Mesenchymal stem cell (in vitro differentiated cells and primary cell): ENCODE results near the gene AGR3.

Source experiments
- DNase-seq: peaks from one replicate; pipeline ENCODE4 v3.0.0-alpha.2; 2013
- H2AFZ ChIP-seq: one replicate; pipeline ENCODE4 v1.6.1; 2013; ENCODE audit warnings: low read depth, mild to moderate bottlenecking, control low read depth, inconsistent platforms, low read length, moderate library complexity
- H2AK5ac ChIP-seq: 2 replicates; pipeline ENCODE4 v1.6.1; 2013; ENCODE audit warnings: low read length, moderate library complexity, mild to moderate bottlenecking, inconsistent platforms; ENCODE audit not compliant: severe bottlenecking
- H2BK120ac ChIP-seq: one replicate; pipeline ENCODE4 v1.6.1; 2013; ENCODE audit warnings: low read depth, mild to moderate bottlenecking, inconsistent platforms, low read length, moderate library complexity
- H2BK12ac ChIP-seq, 2 experiments: one replicate each; pipeline ENCODE4 v1.6.1; 2013; ENCODE audit warnings: inconsistent platforms in 2 of 2, low read length in 2 of 2, mild to moderate bottlenecking in 2 of 2, moderate library complexity in 2 of 2, control low read depth in 1 of 2
- H2BK15ac ChIP-seq: one replicate; pipeline ENCODE4 v1.6.1; 2013; ENCODE audit warnings: mild to moderate bottlenecking, low read depth, inconsistent platforms; ENCODE audit not compliant: poor library complexity, severe bottlenecking
- H2BK5ac ChIP-seq: 2 replicates; pipeline ENCODE4 v1.6.1; 2013; ENCODE audit warnings: low read depth, mild to moderate bottlenecking, low read length, control low read depth, inconsistent platforms; ENCODE audit not compliant: poor library complexity, severe bottlenecking
- H3K14ac ChIP-seq, 2 experiments: one replicate each; pipeline ENCODE4 v1.6.1; 2013; ENCODE audit warnings: inconsistent platforms in 2 of 2, low read length in 2 of 2, control low read depth in 1 of 2, mild to moderate bottlenecking in 1 of 2, moderate library complexity in 1 of 2
- H3K18ac ChIP-seq, 2 experiments: one replicate each; pipeline ENCODE4 v1.6.1; 2013; ENCODE audit warnings: inconsistent platforms in 2 of 2, low read length in 2 of 2, control low read depth in 1 of 2, low read depth in 1 of 2, mild to moderate bottlenecking in 1 of 2
- H3K23ac ChIP-seq, 2 experiments: one replicate each; pipeline ENCODE4 v1.6.1; 2013; ENCODE audit warnings: inconsistent platforms in 2 of 2, low read length in 2 of 2, mild to moderate bottlenecking in 2 of 2, moderate library complexity in 2 of 2, control low read depth in 1 of 2
- H3K27ac ChIP-seq: 2 replicates; pipeline ENCODE4 v1.5.1; 2013; ENCODE audit warnings: mild to moderate bottlenecking, moderate library complexity, low read length, control low read depth, inconsistent platforms; ENCODE audit not compliant: poor library complexity, severe bottlenecking
- H3K27me3 ChIP-seq, 2 experiments: 2 replicates each; pipeline versions ENCODE4 v1.6.1 to v1.7.0; 2013; ENCODE audit warnings: low read length in 2 of 2, mild to moderate bottlenecking in 2 of 2, moderate library complexity in 2 of 2, control low read depth in 1 of 2, inconsistent platforms in 1 of 2; ENCODE audit not compliant: control insufficient read depth in 1 of 2, insufficient read depth in 1 of 2
- H3K36me3 ChIP-seq, 2 experiments: 2 replicates each; pipeline versions ENCODE4 v1.6.1 to v1.7.0; 2013; ENCODE audit warnings: low read length in 2 of 2, control low read depth in 1 of 2, inconsistent platforms in 1 of 2, low read depth in 1 of 2, mild to moderate bottlenecking in 1 of 2; ENCODE audit not compliant: insufficient read depth in 2 of 2, control insufficient read depth in 1 of 2
- H3K4ac ChIP-seq, 2 experiments: one replicate each; pipeline ENCODE4 v1.6.1; 2013; ENCODE audit warnings: inconsistent platforms in 2 of 2, low read length in 2 of 2, mild to moderate bottlenecking in 2 of 2, moderate library complexity in 2 of 2, control low read depth in 1 of 2, low read depth in 1 of 2
- H3K4me1 ChIP-seq: 2 replicates; pipeline ENCODE4 v1.6.1; 2013; ENCODE audit warnings: low read depth, low read length, control low read depth; ENCODE audit not compliant: control insufficient read depth, insufficient read depth
- H3K4me2 ChIP-seq: 2 replicates; pipeline ENCODE4 v1.6.1; 2013; ENCODE audit warnings: low read length, mild to moderate bottlenecking, inconsistent platforms; ENCODE audit not compliant: poor library complexity, severe bottlenecking
- H3K4me3 ChIP-seq, 2 experiments: 2 replicates each; pipeline versions ENCODE4 v1.5.1 to v1.7.0; 2013; ENCODE audit warnings: low read length in 2 of 2, mild to moderate bottlenecking in 2 of 2, control low read depth in 1 of 2, low read depth in 1 of 2; ENCODE audit not compliant: insufficient read depth in 1 of 2
- H3K79me1 ChIP-seq: replicated peaks from 2 replicates; pipeline ENCODE4 v1.6.1; 2013; ENCODE audit warnings: mild to moderate bottlenecking, control low read depth, low read length, inconsistent platforms; ENCODE audit not compliant: poor library complexity, severe bottlenecking
- H3K9ac ChIP-seq: 2 replicates; pipeline ENCODE4 v1.7.0; 2013; ENCODE audit warnings: mild to moderate bottlenecking, low read length, moderate library complexity
- H3K9me3 ChIP-seq: 2 replicates; pipeline ENCODE4 v1.7.0; 2013; ENCODE audit warnings: mild to moderate bottlenecking, low read length; ENCODE audit not compliant: control insufficient read depth
- H4K8ac ChIP-seq: one replicate; pipeline ENCODE4 v1.6.1; 2013; ENCODE audit warnings: inconsistent platforms, mild to moderate bottlenecking, low read length, moderate library complexity
- H4K91ac ChIP-seq: one replicate; pipeline ENCODE4 v1.6.1; 2013; ENCODE audit warnings: mild to moderate bottlenecking, low read length, inconsistent platforms
- WGBS: methylation state at CpG from one replicate; pipeline ENCODE4 v1.1.7; 2013; ENCODE audit warnings: mixed read lengths; 5-methylcytosine and 5-hydroxymethylcytosine counted together

The AGR3 gene

GRCh38 chr7:16817536-16817935 is 64.2 kb downstream of the AGR3 start:
- Histone ChIP-seq H3K18ac (no peak overlapping the region), H3K27me3 (no peaks in the 10 kb centered on the region), H3K23ac (no peak overlapping the region), H3K79me1 (no peaks in the 10 kb centered on the region), H2BK15ac (no peak overlapping the region), H3K9me3 (no peaks in the 10 kb centered on the region), H2BK120ac (no peak overlapping the region), H3K4me2 (no peak overlapping the region), H4K8ac (no peak overlapping the region), H2AFZ (no peak overlapping the region), H4K91ac (no peak overlapping the region), H3K4ac (no peak overlapping the region), H2BK12ac (no peak overlapping the region), H3K27ac (no peak overlapping the region), H3K4me1 (peaks cover 2% of the 10 kb centered on the region), H2BK5ac (no peak overlapping the region), H2AK5ac (no peak overlapping the region), H3K14ac (no peak overlapping the region), H3K4me3 (no peak overlapping the region), H3K9ac (no peak overlapping the region), H3K36me3 (no peaks in the 10 kb centered on the region)
- DNase-seq: peak; percentile 23
- WGBS: no CpG with 5 or more reads among the region's 1 CpG

GRCh38 chr7:16816824-16817223 is 65.0 kb downstream of the AGR3 start:
- H3K27ac ChIP-seq: no peak overlapping the region
- no peak overlapping the region for H2BK5ac ChIP-seq
- no peak overlapping the region for H4K8ac ChIP-seq
- no peaks in the 10 kb centered on the region for H3K27me3 ChIP-seq
- H2BK120ac ChIP-seq: no peak overlapping the region
- no peak overlapping the region for H2BK15ac ChIP-seq
- H2AK5ac ChIP-seq: no peak overlapping the region
- 62% methylated on average over 2 of the region's 2 CpGs for WGBS
- no peak overlapping the region for H2AFZ ChIP-seq
- H3K4me1 ChIP-seq: peaks cover 2% of the 10 kb centered on the region
- no peak for DNase-seq
- no peak overlapping the region for H3K23ac ChIP-seq
- no peaks in the 10 kb centered on the region for H3K79me1 ChIP-seq
- H3K9ac ChIP-seq: no peak overlapping the region
- H3K9me3 ChIP-seq: no peaks in the 10 kb centered on the region
- H3K4me2 ChIP-seq: no peak overlapping the region
- H3K14ac ChIP-seq: no peak overlapping the region
- H3K36me3 ChIP-seq: no peaks in the 10 kb centered on the region
- no peak overlapping the region for H3K4ac ChIP-seq
- no peak overlapping the region for H4K91ac ChIP-seq
- no peak overlapping the region for H2BK12ac ChIP-seq
- no peak overlapping the region for H3K18ac ChIP-seq
- no peak overlapping the region for H3K4me3 ChIP-seq

GRCh38 chr7:16815001-16815400 is 66.8 kb downstream of the AGR3 start:
- no peaks in the 10 kb centered on the region for H3K79me1 ChIP-seq
- no peak overlapping the region for H2BK5ac ChIP-seq
- no peak for DNase-seq

GRCh38 chr7:16813232-16813616 is 68.6 kb downstream of the AGR3 start:
- Histone ChIP-seq H3K79me1 (no peaks in the 10 kb centered on the region), H3K4ac (no peak overlapping the region), H2BK120ac (no peak overlapping the region), H3K4me2 (no peak overlapping the region), H3K18ac (no peak overlapping the region), H3K9ac (no peak overlapping the region), H3K4me1 (peaks cover 1% of the 10 kb centered on the region), H4K91ac (no peak overlapping the region), H2AFZ (no peak overlapping the region), H3K9me3 (no peaks in the 10 kb centered on the region), H3K36me3 (no peaks in the 10 kb centered on the region), H2BK12ac (no peak overlapping the region), H2BK5ac (no peak overlapping the region), H4K8ac (no peak overlapping the region), H2AK5ac (no peak overlapping the region), H2BK15ac (no peak overlapping the region), H3K4me3 (no peak overlapping the region), H3K27ac (no peak overlapping the region), H3K14ac (no peak overlapping the region), H3K23ac (no peak overlapping the region), H3K27me3 (no peaks in the 10 kb centered on the region)
- WGBS: 75% methylated on average over 2 of the region's 3 CpGs
- no peak for DNase-seq

More at GRCh38 chr7:16815001-16815400, 66.8 kb downstream of the AGR3 start:
- Histone ChIP-seq H3K9me3 (no peaks in the 10 kb centered on the region), H2BK120ac (no peak overlapping the region), H3K14ac (no peak overlapping the region), H3K4ac (no peak overlapping the region), H4K8ac (no peak overlapping the region), H4K91ac (no peak overlapping the region), H2AK5ac (peak overlapping the region; percentile 35), H3K36me3 (no peaks in the 10 kb centered on the region), H2AFZ (no peak overlapping the region), H3K4me3 (no peak overlapping the region), H3K4me2 (no peak overlapping the region), H2BK12ac (no peak overlapping the region), H3K23ac (no peak overlapping the region), H2BK15ac (no peak overlapping the region), H3K9ac (no peak overlapping the region), H3K4me1 (peaks cover 2% of the 10 kb centered on the region), H3K27me3 (no peaks in the 10 kb centered on the region), H3K18ac (no peak overlapping the region), H3K27ac (no peak overlapping the region)
- WGBS: 97% methylated on average over 2 of the region's 2 CpGs
